Measurements from ENCODE around the gene LSP1.

DNA sequence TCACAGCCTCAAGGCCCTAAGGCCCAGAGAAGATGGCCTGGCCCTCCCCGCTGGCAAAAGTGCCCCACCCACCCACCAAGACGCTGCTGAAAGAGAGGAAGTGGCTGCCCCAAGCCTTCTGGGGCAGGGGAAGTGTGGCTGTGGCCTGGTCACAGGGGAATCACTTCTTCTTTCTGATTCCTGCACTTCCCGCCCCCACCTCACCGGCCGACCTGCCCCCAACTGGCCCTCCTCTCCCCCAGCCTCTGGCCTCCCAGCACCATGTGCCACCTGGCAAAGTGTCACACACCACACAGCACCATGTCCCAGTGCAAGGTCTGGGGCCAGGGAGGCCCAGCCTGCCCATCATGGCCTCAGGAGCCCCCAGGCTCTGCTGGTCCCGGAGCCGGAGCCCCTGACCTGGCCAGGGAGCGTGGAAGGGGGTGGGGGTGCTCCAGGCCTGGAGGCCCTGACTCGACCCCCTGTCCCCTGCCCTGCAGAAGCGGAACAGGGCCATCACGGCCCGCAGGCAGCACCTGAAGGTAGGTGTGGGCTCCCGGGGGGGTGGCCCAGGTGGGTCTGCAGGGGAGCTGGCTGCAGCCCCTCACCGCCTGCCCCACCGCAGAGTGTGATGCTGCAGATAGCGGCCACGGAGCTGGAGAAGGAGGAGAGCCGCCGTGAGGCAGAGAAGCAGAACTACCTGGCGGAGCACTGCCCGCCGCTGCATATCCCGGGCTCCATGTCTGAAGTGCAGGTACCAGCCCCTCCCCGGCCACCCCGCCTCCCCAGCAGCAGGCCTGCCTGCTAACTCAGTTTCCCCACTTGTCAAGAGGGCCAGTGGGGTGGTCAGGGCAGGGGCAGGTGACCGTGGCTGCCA is 12.7 kb upstream of the LSP1 start:
- TF ChIP-seq FOXM1 (IDR thresholded peaks at IDR 0.05; ENCODE audit: borderline replicate concordance, low read depth) (no peak), TAF1 (IDR thresholded peaks at IDR 0.05; ENCODE audit: low read depth) (no peak), TEAD4 (IDR thresholded peaks at IDR 0.05) (no peak), TCF12 (IDR thresholded peaks at IDR 0.05; ENCODE audit: low read depth) (no peak), EGR1 (IDR thresholded peaks at IDR 0.05) (no peak), MAX (IDR thresholded peaks at IDR 0.05) (no peak), RAD21 (IDR thresholded peaks at IDR 0.05; ENCODE audit: low read depth) (no peak), CREB1 (IDR thresholded peaks at IDR 0.05; ENCODE audit: low read depth) (no peak), REST (IDR thresholded peaks at IDR 0.05; ENCODE audit: low read depth) (no peak), EP300 (IDR thresholded peaks at IDR 0.05; ENCODE audit: borderline replicate concordance) (no peak), ZBTB7A (IDR thresholded peaks at IDR 0.05; ENCODE audit: low read depth) (no peak)

All from Ishikawa (cell line).